ENCODE measurements around the gene P4HA2. TPM values are rescaled to one million over a fixed set of nuclear protein-coding genes. Genes with fewer than 3 reads are reported as not detected.

P4HA2 gene
- total and polyA plus RNA-seq, 2 experiments from 2014 or later, result 5.9 to 8.0 TPM

DNA sequence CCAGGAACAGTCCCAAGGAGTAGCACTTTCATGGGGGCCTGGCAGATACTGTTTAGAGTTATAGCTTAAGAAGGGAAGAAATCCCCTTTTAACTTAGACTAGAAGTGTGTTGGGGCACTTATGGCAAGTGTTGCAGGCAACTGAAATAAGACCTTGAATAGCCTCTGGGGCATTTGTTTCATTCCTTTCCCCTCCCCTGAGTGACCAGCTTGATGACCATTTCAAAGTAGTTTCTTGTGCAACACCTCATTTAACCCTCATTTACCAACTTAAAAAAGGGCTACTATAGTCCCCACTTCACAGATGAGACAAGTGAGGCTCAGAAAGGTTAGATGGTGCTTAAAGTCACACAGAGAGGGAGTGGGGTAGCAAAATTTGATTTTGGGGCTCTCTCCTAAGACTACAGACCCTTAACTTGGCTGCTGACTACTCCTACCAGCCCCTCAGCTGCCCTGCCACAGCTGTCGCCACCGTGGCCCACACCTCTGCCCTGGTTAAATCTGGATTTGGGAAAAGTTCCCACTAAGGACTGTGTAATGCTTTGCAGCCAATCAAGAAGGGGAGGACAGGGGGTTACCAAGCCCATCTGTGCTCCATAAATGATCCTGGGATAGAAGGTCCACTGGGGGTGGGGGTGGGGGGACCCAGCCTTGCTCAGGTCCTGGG lies 35.4 kb upstream of the P4HA2 start:
- no peak for ATAC-seq
- Histone ChIP-seq H2AFZ (no peak overlapping the region), H3K9me2 (ENCODE audit: insufficient read depth) (no peaks in the 10 kb centered on the region), H3K27me3 (ENCODE audit: insufficient read depth) (peaks cover 4% of the 10 kb centered on the region; the same call in 1 of the 2 replicates), H3K36me3 (ENCODE audit: insufficient read depth) (no peaks in the 10 kb centered on the region), H4K20me1 (replicated peaks; ENCODE audit: insufficient read depth) (no peaks in the 10 kb centered on the region), H3K4me1 (ENCODE audit: insufficient read depth) (peaks cover 8% of the 10 kb centered on the region), H3K4me2 (no peak overlapping the region), H3K4me3 (no peak overlapping the region), H3F3A (replicated peaks; ENCODE audit: low read depth) (0 out of 2 replicates have a peak, but pooled peaks cover 2% of the 10 kb centered on the region), H3K27ac (ENCODE audit: low read depth) (no peak overlapping the region), H3K79me2 (replicated peaks; ENCODE audit: insufficient read depth) (no peaks in the 10 kb centered on the region)
- no peak for DNase-seq (ENCODE audit: low spot score)
- peaks cover 20% of the 10 kb centered on the region for H3K27me3 Mint-ChIP-seq (ENCODE audit: insufficient read depth, low read depth, poor library complexity)
- H3K36me3 Mint-ChIP-seq (ENCODE audit: low read depth), result no peaks in the 10 kb centered on the region; the same call in 2 of the 3 replicates
- H3K4me1 Mint-ChIP-seq, result peaks cover 18% of the 10 kb centered on the region
- TF ChIP-seq, protein P1, sequence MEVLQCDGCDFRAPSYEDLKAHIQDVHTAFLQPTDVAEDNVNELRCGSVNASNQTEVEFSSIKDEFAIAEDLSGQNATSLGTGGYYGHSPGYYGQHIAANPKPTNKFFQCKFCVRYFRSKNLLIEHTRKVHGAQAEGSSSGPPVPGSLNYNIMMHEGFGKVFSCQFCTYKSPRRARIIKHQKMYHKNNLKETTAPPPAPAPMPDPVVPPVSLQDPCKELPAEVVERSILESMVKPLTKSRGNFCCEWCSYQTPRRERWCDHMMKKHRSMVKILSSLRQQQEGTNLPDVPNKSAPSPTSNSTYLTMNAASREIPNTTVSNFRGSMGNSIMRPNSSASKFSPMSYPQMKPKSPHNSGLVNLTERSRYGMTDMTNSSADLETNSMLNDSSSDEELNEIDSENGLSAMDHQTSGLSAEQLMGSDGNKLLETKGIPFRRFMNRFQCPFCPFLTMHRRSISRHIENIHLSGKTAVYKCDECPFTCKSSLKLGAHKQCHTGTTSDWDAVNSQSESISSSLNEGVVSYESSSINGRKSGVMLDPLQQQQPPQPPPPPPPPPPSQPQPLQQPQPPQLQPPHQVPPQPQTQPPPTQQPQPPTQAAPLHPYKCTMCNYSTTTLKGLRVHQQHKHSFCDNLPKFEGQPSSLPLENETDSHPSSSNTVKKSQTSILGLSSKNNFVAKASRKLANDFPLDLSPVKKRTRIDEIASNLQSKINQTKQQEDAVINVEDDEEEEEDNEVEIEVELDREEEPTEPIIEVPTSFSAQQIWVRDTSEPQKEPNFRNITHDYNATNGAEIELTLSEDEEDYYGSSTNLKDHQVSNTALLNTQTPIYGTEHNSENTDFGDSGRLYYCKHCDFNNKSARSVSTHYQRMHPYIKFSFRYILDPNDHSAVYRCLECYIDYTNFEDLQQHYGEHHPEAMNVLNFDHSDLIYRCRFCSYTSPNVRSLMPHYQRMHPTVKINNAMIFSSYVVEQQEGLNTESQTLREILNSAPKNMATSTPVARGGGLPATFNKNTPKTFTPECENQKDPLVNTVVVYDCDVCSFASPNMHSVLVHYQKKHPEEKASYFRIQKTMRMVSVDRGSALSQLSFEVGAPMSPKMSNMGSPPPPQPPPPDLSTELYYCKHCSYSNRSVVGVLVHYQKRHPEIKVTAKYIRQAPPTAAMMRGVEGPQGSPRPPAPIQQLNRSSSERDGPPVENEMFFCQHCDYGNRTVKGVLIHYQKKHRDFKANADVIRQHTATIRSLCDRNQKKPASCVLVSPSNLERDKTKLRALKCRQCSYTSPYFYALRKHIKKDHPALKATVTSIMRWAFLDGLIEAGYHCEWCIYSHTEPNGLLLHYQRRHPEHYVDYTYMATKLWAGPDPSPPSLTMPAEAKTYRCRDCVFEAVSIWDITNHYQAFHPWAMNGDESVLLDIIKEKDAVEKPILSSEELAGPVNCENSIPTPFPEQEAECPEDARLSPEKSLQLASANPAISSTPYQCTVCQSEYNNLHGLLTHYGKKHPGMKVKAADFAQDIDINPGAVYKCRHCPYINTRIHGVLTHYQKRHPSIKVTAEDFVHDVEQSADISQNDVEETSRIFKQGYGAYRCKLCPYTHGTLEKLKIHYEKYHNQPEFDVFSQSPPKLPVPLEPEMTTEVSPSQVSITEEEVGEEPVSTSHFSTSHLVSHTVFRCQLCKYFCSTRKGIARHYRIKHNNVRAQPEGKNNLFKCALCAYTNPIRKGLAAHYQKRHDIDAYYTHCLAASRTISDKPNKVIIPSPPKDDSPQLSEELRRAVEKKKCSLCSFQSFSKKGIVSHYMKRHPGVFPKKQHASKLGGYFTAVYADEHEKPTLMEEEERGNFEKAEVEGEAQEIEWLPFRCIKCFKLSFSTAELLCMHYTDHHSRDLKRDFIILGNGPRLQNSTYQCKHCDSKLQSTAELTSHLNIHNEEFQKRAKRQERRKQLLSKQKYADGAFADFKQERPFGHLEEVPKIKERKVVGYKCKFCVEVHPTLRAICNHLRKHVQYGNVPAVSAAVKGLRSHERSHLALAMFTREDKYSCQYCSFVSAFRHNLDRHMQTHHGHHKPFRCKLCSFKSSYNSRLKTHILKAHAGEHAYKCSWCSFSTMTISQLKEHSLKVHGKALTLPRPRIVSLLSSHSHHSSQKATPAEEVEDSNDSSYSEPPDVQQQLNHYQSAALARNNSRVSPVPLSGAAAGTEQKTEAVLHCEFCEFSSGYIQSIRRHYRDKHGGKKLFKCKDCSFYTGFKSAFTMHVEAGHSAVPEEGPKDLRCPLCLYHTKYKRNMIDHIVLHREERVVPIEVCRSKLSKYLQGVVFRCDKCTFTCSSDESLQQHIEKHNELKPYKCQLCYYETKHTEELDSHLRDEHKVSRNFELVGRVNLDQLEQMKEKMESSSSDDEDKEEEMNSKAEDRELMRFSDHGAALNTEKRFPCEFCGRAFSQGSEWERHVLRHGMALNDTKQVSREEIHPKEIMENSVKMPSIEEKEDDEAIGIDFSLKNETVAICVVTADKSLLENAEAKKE (CRISPR knock-in tag; IDR thresholded peaks at IDR 0.05), result no peak
- TF ChIP-seq, protein P2, sequence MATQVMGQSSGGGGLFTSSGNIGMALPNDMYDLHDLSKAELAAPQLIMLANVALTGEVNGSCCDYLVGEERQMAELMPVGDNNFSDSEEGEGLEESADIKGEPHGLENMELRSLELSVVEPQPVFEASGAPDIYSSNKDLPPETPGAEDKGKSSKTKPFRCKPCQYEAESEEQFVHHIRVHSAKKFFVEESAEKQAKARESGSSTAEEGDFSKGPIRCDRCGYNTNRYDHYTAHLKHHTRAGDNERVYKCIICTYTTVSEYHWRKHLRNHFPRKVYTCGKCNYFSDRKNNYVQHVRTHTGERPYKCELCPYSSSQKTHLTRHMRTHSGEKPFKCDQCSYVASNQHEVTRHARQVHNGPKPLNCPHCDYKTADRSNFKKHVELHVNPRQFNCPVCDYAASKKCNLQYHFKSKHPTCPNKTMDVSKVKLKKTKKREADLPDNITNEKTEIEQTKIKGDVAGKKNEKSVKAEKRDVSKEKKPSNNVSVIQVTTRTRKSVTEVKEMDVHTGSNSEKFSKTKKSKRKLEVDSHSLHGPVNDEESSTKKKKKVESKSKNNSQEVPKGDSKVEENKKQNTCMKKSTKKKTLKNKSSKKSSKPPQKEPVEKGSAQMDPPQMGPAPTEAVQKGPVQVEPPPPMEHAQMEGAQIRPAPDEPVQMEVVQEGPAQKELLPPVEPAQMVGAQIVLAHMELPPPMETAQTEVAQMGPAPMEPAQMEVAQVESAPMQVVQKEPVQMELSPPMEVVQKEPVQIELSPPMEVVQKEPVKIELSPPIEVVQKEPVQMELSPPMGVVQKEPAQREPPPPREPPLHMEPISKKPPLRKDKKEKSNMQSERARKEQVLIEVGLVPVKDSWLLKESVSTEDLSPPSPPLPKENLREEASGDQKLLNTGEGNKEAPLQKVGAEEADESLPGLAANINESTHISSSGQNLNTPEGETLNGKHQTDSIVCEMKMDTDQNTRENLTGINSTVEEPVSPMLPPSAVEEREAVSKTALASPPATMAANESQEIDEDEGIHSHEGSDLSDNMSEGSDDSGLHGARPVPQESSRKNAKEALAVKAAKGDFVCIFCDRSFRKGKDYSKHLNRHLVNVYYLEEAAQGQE (IDR thresholded peaks at IDR 0.05; ENCODE audit: unreplicated experiment), result no peak
- TF ChIP-seq CTCF (conservative IDR thresholded peaks at IDR 0.05; ENCODE audit: low read depth in 2 of 2) (no peak), CREB1 (CRISPR knock-in tag; IDR thresholded peaks at IDR 0.05; ENCODE audit: low read depth) (no peak), ETS1 (IDR thresholded peaks at IDR 0.05) (no peak)
- H3K9me3 Mint-ChIP-seq, result no peaks in the 10 kb centered on the region
- no peak overlapping the region for H3K4me3 Mint-ChIP-seq
- H3K27ac Mint-ChIP-seq, result no peak overlapping the region

All from GM23338 (cell line).